T-helper 17 cell (primary cell): Measurements from ENCODE around the gene STK11. TPM values are rescaled to one million over a fixed set of nuclear protein-coding genes. Genes with fewer than 3 reads are reported as not detected.

Experiments used
- ATAC-seq: fragments of 150-1000 bp; cut with Tn5 transposase; 2 replicates; pipeline ENCODE4 v1.10.0; 2021; ENCODE audit warnings: mild to moderate bottlenecking, moderate library complexity
- DNase-seq, 3 donors: peaks; one replicate each; pipeline versions ENCODE4 v3.0.0 to v3.0.0-alpha.2; 2020 to 2021
- H3K9me3 ChIP-seq: one replicate; pipeline ENCODE4 v1.7.0; 2013; ENCODE audit warnings: low read length, mild to moderate bottlenecking; ENCODE audit not compliant: control insufficient read depth, poor library complexity, severe bottlenecking
- H3K27ac Mint-ChIP-seq: one replicate; pipeline ENCODE4 v1.8.0; 2022; ENCODE audit warnings: mild to moderate bottlenecking, moderate library complexity, mixed read lengths
- H3K27me3 Mint-ChIP-seq: one replicate; pipeline ENCODE4 v1.8.0; 2022; ENCODE audit warnings: mixed read lengths
- H3K36me3 Mint-ChIP-seq: one replicate; pipeline ENCODE4 v1.8.0; 2022; ENCODE audit warnings: low read depth, mixed read lengths
- H3K4me1 Mint-ChIP-seq: one replicate; pipeline ENCODE4 v1.8.0; 2022; ENCODE audit warnings: mild to moderate bottlenecking, mixed read lengths
- H3K4me3 Mint-ChIP-seq: one replicate; pipeline ENCODE4 v1.8.0; 2022; ENCODE audit warnings: mild to moderate bottlenecking, moderate library complexity, mixed read lengths
- total RNA-seq, 4 donors: library from RNA in 2 of 4; stranded (reverse) in 2 of 4; gene quantifications; one replicate each; pipeline ENCODE4 v1.2.3 and lab custom pipeline; 2022 to 2026

The STK11 gene
- total RNA-seq, 2 donors from 2014 or later = 70.0 to 70.4 TPM

DNA sequence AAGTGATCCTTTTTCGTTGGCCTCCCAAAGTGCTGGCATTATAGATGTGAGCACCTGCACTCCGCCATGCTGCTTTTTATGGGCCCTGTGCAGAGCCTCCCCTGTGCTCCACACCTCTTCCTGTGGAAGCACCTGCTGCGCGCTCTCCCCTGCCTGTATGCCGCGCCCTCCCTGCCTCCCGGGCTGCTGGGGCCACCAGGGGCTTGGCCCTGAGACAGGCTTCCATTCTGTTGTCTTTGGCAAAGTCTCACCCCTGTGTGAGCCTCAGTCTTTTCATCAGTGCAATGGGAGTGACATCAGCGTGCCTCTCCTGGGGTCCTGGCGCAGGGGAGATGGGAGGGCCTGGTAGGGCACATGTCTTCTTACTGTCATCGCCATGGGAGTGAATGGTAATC is 71.0 kb downstream of the STK11 start:
- peak overlapping the region; percentile 98 for H3K27ac Mint-ChIP-seq
- ATAC-seq (no peak), DNase-seq (peak in 1 of 3 donors; percentile 30)
- no peaks in the 10 kb centered on the region for H3K27me3 Mint-ChIP-seq
- no peaks in the 10 kb centered on the region for H3K9me3 ChIP-seq
- peaks cover 33% of the 10 kb centered on the region for H3K4me1 Mint-ChIP-seq
- H3K4me3 Mint-ChIP-seq = peak overlapping the region; percentile 92
- no peaks in the 10 kb centered on the region for H3K36me3 Mint-ChIP-seq

DNA sequence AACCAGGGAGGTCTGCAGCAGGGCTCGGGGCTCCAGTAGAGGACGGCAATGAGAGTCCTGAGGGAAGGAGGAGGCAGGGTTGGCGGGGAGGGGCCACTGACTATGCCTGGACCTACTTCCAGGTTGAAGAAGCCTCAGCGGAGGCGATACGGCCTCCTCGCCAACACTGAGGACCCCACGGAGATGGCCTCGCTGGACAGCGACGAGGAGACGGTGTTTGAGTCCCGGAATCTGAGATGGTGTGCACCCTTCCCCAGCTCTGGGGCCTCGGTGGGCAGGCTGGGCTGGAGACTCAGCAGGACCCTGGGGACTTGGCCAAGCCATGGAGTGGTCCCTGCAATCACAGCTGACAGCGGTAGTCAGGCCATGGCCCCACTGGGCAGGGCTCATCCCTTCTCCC is 71.5 kb downstream of the STK11 start:
- peak overlapping the region; percentile 92 for H3K4me3 Mint-ChIP-seq
- peak overlapping the region; percentile 98 for H3K27ac Mint-ChIP-seq
- no peaks in the 10 kb centered on the region for H3K9me3 ChIP-seq
- H3K4me1 Mint-ChIP-seq = peaks cover 29% of the 10 kb centered on the region
- no peaks in the 10 kb centered on the region for H3K27me3 Mint-ChIP-seq
- no peak for ATAC-seq
- no peak for DNase-seq
- no peaks in the 10 kb centered on the region for H3K36me3 Mint-ChIP-seq

Other genes starting within 250 kb of the STK11 start
- 10 to 100 TPM; 18.2 to 42.8 TPM for gene WDR18, start 221.4 kb upstream of the STK11 start, total RNA-seq
- 1 to 10 TPM in 1 of 2 donors, not detected in 1; 1.8 TPM for gene GRIN3B, start 205.4 kb upstream of the STK11 start, total RNA-seq
- gene TMEM259, start 184.7 kb upstream of the STK11 start, total RNA-seq = 100 to 1,000 TPM; 270 to 318 TPM
- not detected for gene RNU6-2, start 184.3 kb upstream of the STK11 start, total RNA-seq
- 100 to 1,000 TPM; 263 to 301 TPM for gene CNN2, start 179.2 kb upstream of the STK11 start, total RNA-seq
- 100 to 1,000 TPM; 107 to 112 TPM for gene ABCA7, start 165.7 kb upstream of the STK11 start, total RNA-seq
- 100 to 1,000 TPM; 603 to 646 TPM for gene ARHGAP45, start 138.6 kb upstream of the STK11 start, total RNA-seq
- gene POLR2E, start 110.4 kb upstream of the STK11 start, total RNA-seq = 10 to 100 TPM; 63.8 to 81.4 TPM
- gene GPX4, start 101.8 kb upstream of the STK11 start, total RNA-seq = 100 to 1,000 TPM; 184 to 187 TPM
- 100 to 1,000 TPM in 1 of 2 donors, 10 to 100 TPM in 1; 85.4 to 106 TPM for gene SBNO2, start 31.5 kb upstream of the STK11 start, total RNA-seq
- not detected for gene CBARP, start 32.2 kb downstream of the STK11 start, total RNA-seq
- 100 to 1,000 TPM; 104 to 115 TPM for gene ATP5F1D, start 36.0 kb downstream of the STK11 start, total RNA-seq
- gene MIDN, start 42.8 kb downstream of the STK11 start, total RNA-seq = 100 to 1,000 TPM in 1 of 2 donors, 10 to 100 TPM in 1; 87.1 to 113 TPM
- 100 to 1,000 TPM; 460 to 474 TPM for gene CIRBP, start 63.6 kb downstream of the STK11 start, total RNA-seq
- gene FAM174C, start 69.8 kb downstream of the STK11 start, total RNA-seq = 10 to 100 TPM; 40.6 to 43.6 TPM
- not detected for gene EFNA2, start 80.1 kb downstream of the STK11 start, total RNA-seq
- 10 to 100 TPM; 50.9 to 54.7 TPM for gene NDUFS7, start 178.1 kb downstream of the STK11 start, total RNA-seq
- 1 to 10 TPM; 9.0 to 9.9 TPM for gene GAMT, start 195.8 kb downstream of the STK11 start, total RNA-seq
- 100 to 1,000 TPM; 148 to 163 TPM for gene DAZAP1, start 201.8 kb downstream of the STK11 start, total RNA-seq
- 1,000 to 10,000 TPM; 1,653 to 1,678 TPM for gene RPS15, start 232.6 kb downstream of the STK11 start, total RNA-seq
- under 1 TPM; 0.07 to 0.44 TPM for gene APC2, start 244.3 kb downstream of the STK11 start, total RNA-seq